Measurements from ENCODE around the gene MYO5C.

Gene MYO5C

GRCh38 chr15:52295421-52296001 lies at the start of gene MYO5C:
Gene MYO5C (minus strand): TSS chr15:52295804. CDS start chr15:52295636, 168 bp downstream.
- DNase-seq: no peak

- no peak for DNase-seq
These were observed 49.0 kb upstream of the MYO5C start for GRCh38 chr15:52344592-52344991.

GRCh38 chr15:52343831-52344230 lies 48.2 kb upstream of the MYO5C start:
- DNase-seq: no peak

GRCh38 chr15:52340093-52340492 lies 44.5 kb upstream of the MYO5C start:
- DNase-seq: no peak

- no peak for DNase-seq
These were observed 43.3 kb upstream of the MYO5C start for GRCh38 chr15:52338891-52339290.

- DNase-seq: no peak
These were observed 42.5 kb upstream of the MYO5C start for GRCh38 chr15:52338058-52338457.

GRCh38 chr15:52337198-52337853 lies 41.7 kb upstream of the MYO5C start:
- no peak for DNase-seq

GRCh38 chr15:52336529-52336928 lies 40.9 kb upstream of the MYO5C start:
- peak; percentile 5 for DNase-seq

GRCh38 chr15:52334491-52335160 lies 39.0 kb upstream of the MYO5C start:
- DNase-seq: no peak

- DNase-seq: peak; percentile 47
These were observed 36.1 kb upstream of the MYO5C start for GRCh38 chr15:52331490-52332240.

GRCh38 chr15:52329987-52330386 lies 34.4 kb upstream of the MYO5C start:
- DNase-seq: no peak

- no peak for DNase-seq
These were observed 33.5 kb upstream of the MYO5C start for GRCh38 chr15:52329150-52329549.

GRCh38 chr15:52328680-52329079 lies 33.1 kb upstream of the MYO5C start:
- no peak for DNase-seq

GRCh38 chr15:52326756-52327155 lies 31.2 kb upstream of the MYO5C start:
- DNase-seq: no peak

GRCh38 chr15:52324109-52324508 lies 28.5 kb upstream of the MYO5C start:
- no peak for DNase-seq

- no peak for DNase-seq
These were observed 23.3 kb upstream of the MYO5C start for GRCh38 chr15:52318729-52319500.

- DNase-seq: no peak
These were observed 22.1 kb upstream of the MYO5C start for GRCh38 chr15:52317688-52318087.

GRCh38 chr15:52317022-52317421 lies 21.4 kb upstream of the MYO5C start:
- DNase-seq: no peak

GRCh38 chr15:52309154-52309548 lies 13.5 kb upstream of the MYO5C start:
- no peak for DNase-seq

- no peak for DNase-seq
These were observed 13.0 kb upstream of the MYO5C start for GRCh38 chr15:52308446-52309153.

- DNase-seq: no peak
These were observed 12.2 kb upstream of the MYO5C start for GRCh38 chr15:52307847-52308246.

GRCh38 chr15:52306270-52306669 lies 10.7 kb upstream of the MYO5C start:
- DNase-seq: no peak

Data from hematopoietic multipotent progenitor cell treated with erythropoietin and hydrocortisone succinate and interleukin-3 and kit ligand, for 8 days (in vitro differentiated cells).